GM21576 (cell line): ENCODE measurements around the gene ESF1.

Source experiments
- ATAC-seq: cut with Tn5 transposase; IDR thresholded peaks from one replicate; pipeline ENCODE4 v1.9.1; 2021; ENCODE audit warnings: mild to moderate bottlenecking, moderate library complexity; ENCODE audit not compliant: unreplicated experiment

ESF1 gene

DNA sequence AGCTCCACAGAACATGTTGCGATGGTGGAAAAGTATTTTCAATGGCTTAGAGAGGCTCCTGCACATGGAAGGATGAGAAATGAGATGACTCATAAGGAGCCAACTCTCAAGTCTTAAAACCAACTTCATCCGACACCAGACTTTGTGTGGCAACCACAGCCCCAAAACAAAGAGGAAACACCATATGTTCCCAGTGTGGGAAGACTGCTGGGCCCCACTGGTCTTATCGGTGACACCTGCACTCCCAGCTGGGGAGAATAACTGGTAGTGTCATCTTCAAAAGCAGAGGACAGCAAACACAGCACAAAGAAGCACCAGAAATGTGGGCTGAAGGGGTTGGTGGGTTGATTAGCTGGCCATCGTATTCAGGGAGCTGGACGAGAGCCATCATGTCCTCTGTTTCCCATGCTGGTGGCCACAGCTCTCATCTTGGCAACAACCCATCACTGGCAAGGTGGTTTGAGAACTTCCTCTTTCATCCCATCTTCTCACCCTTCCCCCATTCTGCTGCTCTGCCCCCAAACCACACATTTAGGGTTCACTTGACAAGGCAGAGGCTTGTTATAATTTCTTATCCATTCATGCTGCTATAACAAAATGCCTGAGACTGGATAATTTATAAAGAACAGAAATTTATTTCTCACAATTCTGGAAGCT, 100.0 kb downstream of the ESF1 start:
- peak; percentile 61 for ATAC-seq

DNA sequence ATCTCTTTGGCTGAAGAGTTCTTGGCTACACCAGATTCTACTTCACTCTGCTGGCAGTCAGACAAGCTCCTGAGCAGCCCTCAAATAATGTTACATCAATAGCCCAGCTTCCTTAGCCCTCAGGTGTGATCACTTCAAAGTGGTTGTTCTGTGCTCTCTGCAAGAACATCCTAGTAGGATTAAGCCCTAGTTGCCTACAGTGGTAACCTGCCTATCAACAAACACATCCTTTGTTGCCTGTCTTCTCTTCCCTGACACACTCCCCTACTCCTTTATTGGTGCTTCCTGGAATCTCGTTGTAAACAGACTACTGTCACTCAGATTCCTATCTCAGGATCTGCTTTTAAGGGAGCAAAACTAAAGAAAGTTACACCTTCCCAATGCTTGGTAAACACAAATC, 100.9 kb downstream of the ESF1 start:
- ATAC-seq = no peak

DNA sequence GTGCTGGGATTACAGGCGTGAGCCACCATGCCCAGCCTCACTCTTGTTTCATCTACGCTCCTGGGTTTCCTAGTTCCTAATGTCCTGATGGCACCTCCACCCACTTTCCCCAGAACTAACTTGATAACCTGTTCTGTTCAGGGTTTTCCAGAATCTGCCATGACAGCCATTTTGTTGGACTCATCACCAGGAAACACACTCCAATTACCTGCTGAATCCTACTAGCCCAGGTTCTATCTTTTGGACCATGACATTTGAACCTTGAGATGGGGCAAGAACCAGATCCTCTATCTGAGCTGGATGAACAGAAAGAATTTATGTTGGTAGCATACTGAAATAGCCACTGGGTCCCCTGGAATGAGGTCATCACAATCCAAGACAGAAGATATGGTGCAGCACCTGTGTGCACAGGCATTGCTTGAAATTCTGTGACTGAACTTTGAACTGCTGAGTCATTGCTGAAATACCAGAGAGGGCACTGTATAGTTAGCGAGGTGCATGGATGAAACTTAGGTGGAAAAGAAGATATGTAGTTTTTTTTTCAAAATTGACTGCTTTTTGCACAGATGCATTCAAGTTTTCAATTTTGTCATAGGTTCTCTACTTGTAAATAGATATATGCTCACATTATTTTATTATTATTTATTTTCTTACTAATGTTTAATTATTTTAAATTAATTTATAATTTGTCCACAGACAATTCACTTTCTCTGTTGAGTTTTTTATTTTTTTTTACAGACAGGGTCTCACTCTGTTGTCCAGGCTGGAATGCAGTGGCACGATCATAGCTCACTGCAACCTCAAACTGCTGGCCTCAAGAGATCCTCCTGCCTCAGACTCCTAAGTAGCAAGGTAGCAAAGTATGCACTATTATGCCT, 103.2 kb downstream of the ESF1 start:
- peak; percentile 77 for ATAC-seq

DNA sequence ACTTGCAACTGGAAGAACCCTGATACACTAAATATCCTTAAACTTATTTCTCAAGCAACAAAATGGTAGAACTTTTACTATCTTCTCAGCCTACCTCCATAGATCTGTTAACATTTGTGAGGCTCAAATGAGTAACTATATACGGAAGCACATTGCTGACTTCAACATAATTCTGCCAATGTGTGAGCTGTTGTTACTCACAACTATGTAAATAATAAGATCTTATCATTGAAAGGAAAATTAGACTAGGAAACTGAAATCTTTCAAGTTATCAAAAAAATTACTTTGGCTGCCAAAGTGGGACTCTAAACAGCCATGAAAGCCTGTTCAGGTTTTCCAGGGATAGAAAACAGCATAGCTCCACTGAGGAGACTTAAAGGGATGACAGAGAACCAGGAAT, 105.8 kb downstream of the ESF1 start:
- ATAC-seq = no peak

DNA sequence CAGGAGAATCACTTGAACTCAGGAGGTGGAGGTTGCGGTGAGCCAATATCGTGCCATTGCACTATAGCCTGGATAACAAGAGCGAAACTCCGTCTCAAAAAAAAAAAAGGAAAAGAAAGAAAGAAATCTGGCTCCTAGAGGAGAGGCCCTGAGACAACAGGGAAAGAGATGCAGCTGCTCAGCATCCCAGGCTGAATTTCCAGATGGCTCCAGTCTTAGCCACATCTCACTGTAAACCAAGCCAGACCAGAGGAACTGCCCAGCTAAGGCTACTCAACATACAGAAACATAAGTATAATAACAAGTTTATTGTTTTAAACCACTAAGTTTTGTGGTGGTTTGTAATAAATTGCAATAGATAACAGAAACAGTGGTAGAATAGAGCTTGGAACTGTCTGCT, 107.5 kb downstream of the ESF1 start:
- ATAC-seq = no peak

DNA sequence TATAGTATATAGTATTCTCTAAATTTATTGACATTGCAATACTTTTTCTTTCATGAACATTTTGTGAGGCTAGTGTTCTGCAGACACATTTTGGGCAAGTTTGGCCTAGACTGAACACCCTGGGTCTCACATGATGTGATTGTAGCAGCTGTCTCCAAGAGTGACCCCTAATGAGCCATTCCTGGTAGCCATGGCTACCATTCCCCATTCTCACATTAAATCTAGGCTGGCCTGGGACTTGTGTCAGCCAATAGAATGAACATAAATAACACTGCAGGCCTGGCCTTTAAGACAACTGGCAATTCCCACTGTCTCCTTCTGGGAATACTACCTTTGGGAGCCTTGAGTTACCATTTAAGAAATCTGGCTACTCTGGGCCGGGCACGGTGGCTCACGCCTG, 108.0 kb downstream of the ESF1 start:
- ATAC-seq = no peak

DNA sequence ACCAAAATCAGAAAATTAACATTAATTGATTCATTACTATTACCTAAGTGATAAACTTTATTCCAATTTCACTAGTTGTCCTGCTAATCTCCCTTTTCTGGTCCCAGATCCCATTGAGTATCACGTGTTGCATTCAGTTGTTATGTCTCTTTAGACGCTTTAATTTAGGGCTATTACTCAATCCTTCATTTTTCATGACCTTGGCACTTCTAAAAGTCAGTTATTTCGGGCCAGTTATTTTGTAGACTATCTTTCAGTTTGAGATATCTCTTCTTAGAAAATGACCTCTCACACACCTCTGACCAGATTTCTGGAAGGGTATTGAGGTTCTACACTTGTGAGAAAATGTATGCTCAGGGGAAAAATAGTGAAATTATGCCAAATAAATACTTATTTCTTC, 112.0 kb downstream of the ESF1 start:
- ATAC-seq = no peak

DNA sequence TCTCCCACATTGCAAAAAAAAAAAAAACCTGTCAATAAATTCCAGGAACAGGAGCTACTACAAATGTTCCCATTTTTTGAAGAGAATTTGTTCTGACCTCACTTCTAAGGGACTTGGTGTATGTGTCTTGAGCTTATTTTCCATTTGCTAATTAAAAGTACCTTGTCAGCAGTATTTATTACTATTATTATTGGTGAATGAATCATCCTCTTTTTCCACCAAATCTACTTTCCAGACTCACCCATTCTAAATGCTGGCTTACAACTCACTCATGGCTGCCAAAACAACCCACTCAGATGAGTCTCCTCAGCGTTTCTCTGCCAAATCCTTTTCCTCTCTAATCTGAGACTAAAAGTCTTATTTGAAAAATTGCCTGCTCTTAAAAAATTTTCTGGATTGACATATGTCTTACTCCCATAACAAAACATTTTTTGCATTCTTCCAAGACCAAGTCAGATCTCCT, 112.8 kb downstream of the ESF1 start:
- ATAC-seq = no peak

DNA sequence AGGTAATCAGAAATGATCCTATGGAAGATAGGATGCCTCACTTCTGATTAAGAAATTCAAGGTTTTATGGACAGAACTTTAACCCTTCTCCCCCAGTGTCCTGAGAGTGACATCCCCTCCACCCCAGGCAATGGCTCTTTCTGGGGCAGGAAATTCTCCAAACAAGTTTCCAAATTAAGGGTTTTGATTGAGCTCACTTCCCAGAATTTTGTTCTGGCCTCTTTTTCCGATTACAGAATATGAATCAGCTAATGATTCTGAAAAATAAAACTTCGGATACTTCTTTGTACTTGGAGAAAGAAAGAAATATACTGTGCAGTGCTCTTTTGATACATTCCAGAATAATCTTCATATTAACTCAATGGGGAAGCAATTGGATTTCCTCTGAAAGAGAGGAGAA, 113.2 kb downstream of the ESF1 start:
- no peak for ATAC-seq

DNA sequence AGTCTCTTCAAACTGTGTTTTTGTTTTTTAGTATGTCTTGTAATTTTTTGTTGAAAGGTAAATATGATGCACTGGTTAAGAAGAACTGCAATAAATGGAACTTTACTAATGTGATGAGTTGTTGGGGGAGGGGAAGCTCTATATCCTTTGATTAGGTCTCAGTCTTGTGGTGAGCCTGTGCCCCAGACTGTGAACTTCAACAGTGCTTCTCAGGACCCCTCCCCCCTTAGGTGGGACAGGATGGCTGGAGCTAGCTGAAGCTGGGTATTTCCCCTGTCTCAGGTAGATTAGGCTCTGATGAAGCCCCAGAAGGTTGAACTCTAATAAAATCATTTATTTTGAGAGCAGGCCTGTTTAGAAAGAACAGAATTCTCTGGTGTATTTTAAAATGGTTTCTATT, 114.6 kb downstream of the ESF1 start:
- ATAC-seq = no peak

DNA sequence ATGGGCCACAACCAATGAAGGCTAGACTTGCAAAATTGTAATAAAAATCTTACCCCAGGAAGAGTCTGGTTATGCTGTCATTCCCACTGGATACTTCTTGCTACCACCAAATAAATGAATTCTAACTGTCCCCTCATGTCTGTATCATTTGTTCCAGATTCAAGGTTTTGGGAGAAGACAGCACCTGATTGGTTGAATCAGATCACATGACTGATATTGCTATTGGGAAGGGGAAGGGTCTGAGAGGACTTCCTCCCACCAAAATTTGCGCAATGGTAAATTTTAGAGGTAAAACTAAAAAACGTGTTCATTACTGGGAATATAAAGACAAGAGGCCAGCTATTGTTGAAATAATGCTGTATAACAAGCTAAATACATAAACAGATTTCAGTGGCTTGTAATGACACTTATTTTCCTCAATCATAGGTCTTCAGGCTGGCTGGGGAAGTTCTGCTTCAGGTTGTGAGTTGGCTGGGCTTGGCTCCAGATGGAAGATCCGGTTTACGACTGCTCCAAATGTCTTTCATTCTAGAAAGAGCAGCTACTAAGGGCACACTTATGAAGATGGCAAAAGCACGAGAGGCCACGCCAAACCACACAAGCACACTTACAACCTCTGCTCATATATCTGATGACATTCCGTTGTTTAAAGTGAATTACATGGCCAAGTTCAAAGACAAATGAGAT, 118.9 kb downstream of the ESF1 start:
- ATAC-seq = no peak
